ENCODE measurements around the gene PHACTR1. TPM values are rescaled to one million over a fixed set of nuclear protein-coding genes. Genes with fewer than 3 reads are reported as not detected.

PHACTR1 gene
- total RNA-seq, 2 donors from 2014 or later, result 1.3 to 4.3 TPM

DNA sequence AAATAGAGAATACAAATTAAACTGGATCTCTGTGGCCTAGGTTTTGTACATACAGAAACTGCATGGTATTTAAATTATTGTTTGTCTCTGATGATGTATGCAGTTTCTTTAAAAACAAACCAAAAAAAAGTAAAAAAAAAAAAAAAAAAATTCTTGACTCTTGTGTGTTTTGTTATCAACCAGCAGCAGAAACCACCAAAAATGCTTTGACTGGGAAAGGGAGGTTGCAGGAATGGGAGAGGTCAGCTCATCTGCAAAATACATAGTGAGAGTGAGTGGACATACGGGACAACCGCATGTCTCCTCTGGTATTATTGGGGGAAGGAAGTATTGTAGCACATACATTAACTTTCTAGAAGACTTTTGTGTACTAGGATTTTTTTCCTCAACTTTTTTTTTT is 573.8 kb downstream of the PHACTR1 start:
- H3K27me3 ChIP-seq (replicated peaks; ENCODE audit: insufficient read depth), result no peaks in the 10 kb centered on the region
- H3K4me1 ChIP-seq (replicated peaks), result no peaks in the 10 kb centered on the region
- no peak overlapping the region for H3K27ac ChIP-seq
- no peaks in the 10 kb centered on the region for H3K9me3 ChIP-seq
- WGBS, result 91% methylated on average over 2 of the region's 2 CpGs
- DNase-seq (ENCODE audit: low spot score), result no peak
- TF ChIP-seq, protein P1, sequence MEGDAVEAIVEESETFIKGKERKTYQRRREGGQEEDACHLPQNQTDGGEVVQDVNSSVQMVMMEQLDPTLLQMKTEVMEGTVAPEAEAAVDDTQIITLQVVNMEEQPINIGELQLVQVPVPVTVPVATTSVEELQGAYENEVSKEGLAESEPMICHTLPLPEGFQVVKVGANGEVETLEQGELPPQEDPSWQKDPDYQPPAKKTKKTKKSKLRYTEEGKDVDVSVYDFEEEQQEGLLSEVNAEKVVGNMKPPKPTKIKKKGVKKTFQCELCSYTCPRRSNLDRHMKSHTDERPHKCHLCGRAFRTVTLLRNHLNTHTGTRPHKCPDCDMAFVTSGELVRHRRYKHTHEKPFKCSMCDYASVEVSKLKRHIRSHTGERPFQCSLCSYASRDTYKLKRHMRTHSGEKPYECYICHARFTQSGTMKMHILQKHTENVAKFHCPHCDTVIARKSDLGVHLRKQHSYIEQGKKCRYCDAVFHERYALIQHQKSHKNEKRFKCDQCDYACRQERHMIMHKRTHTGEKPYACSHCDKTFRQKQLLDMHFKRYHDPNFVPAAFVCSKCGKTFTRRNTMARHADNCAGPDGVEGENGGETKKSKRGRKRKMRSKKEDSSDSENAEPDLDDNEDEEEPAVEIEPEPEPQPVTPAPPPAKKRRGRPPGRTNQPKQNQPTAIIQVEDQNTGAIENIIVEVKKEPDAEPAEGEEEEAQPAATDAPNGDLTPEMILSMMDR (IDR thresholded peaks at IDR 0.05), result no peak
- TF ChIP-seq POLR2AphosphoS5 (IDR thresholded peaks at IDR 0.05), result no peak
- intact Hi-C loops (cut with DNase I), result no loop called here
- H3K4me3 ChIP-seq, result no peak overlapping the region
- peaks cover 0 to 10% of the 10 kb centered on the region in 2 donors for H3K36me3 ChIP-seq

DNA sequence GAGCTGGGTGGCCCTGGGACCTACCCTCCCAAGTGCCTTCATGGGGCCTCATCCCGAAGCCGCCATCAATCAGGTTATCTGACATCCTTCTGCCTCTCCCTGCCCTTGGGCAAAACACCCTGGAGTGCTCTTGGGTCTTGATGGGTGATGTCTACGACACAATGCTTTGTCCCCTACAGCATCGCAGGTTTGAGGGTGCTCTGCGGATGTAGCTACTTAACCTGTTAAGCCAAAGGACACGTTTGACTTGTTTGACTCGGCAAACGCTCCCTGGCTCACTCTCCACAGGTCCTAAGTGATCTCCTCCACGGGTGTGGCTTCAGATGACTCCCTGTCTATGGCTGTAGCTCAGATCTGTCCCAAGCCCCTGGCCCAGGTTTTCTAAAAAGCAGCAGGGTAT is 576.2 kb downstream of the PHACTR1 start:
- H3K4me1 ChIP-seq (replicated peaks), result no peaks in the 10 kb centered on the region
- DNase-seq (ENCODE audit: low spot score), result no peak
- intact Hi-C loops (cut with DNase I), result no loop called here
- no peaks in the 10 kb centered on the region for H3K9me3 ChIP-seq
- WGBS, result 83% methylated on average over 9 of the region's 9 CpGs
- no peak overlapping the region for H3K27ac ChIP-seq
- TF ChIP-seq POLR2AphosphoS5 (IDR thresholded peaks at IDR 0.05), result no peak
- TF ChIP-seq POLR2A (IDR thresholded peaks at IDR 0.05), result no peak
- TF ChIP-seq, protein P1 (IDR thresholded peaks at IDR 0.05), result no peak
- no peak overlapping the region for H3K4me3 ChIP-seq
- H3K27me3 ChIP-seq (replicated peaks; ENCODE audit: insufficient read depth), result no peaks in the 10 kb centered on the region
- peaks cover 0 to 10% of the 10 kb centered on the region in 2 donors for H3K36me3 ChIP-seq

DNA sequence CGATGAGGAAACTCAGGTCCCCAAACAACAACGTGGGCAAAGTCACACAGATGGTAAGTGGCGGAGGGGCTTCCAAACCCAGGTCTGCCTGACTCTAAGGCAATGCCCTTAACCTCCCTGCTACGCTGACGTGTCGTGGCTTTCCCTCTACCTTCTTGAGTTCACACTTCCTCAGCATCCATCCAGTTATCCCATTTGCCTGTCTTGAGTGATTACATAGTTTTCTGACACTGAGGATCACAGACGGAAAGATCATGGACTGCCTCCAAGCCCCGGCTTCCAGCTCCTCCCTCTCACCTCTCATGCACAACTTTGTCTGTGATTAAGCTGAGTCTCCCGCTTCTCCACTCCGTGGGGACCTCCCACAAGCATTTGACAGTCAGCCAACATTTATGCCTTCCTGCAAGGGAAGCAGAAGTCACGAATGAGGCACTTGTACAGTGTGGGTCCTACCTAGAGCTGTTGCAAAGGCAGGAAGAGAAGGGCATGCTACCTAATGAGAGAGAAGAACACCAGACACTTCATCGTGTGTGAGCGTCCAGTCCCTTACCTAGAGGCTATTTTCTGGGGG is 578.0 kb downstream of the PHACTR1 start:
- Histone ChIP-seq H3K27me3 (replicated peaks; ENCODE audit: insufficient read depth) (no peaks in the 10 kb centered on the region), H3K4me3 (no peak overlapping the region), H3K27ac (no peak overlapping the region), H3K4me1 (replicated peaks) (no peaks in the 10 kb centered on the region), H3K9me3 (no peaks in the 10 kb centered on the region), H3K36me3 (peaks cover 0 to 10% of the 10 kb centered on the region in 2 donors)
- TF ChIP-seq, protein P1 (IDR thresholded peaks at IDR 0.05), result no peak
- TF ChIP-seq POLR2AphosphoS5 (IDR thresholded peaks at IDR 0.05) (no peak), POLR2A (IDR thresholded peaks at IDR 0.05) (no peak)
- intact Hi-C loops (cut with DNase I), result no loop called here
- WGBS, result 80% methylated on average over 13 of the region's 13 CpGs
- no peak for DNase-seq (ENCODE audit: low spot score)

DNA sequence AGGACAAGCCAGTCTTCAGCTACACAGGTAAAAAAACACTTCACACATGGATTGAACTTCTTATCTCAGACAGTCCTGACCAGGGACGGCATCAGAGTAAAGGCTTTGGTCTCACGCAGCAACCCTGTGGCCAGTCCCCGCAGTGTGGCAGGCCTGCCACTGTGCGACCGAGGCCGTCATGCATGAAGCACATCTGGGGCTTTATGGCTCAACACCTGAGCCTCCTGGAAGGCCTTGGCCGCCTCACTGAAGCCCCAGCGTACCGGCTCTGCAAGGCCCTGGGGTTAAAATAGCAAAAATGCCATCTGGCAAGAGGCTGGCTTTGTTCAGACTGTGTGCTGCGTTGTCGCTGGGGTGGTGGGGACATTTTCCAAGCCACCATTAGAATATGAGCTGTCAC is 579.0 kb downstream of the PHACTR1 start:
- Histone ChIP-seq H3K27me3 (replicated peaks; ENCODE audit: insufficient read depth) (no peaks in the 10 kb centered on the region), H3K27ac (no peak overlapping the region), H3K36me3 (peaks cover 0 to 10% of the 10 kb centered on the region in 2 donors), H3K9me3 (no peaks in the 10 kb centered on the region), H3K4me3 (no peak overlapping the region), H3K4me1 (replicated peaks) (no peaks in the 10 kb centered on the region)
- intact Hi-C loops (cut with DNase I), result no loop called here
- DNase-seq (ENCODE audit: low spot score), result no peak
- 96% methylated on average over 11 of the region's 11 CpGs for WGBS
- no peak for TF ChIP-seq POLR2A (IDR thresholded peaks at IDR 0.05)
- TF ChIP-seq POLR2AphosphoS5 (IDR thresholded peaks at IDR 0.05), result no peak
- TF ChIP-seq, protein P1 (IDR thresholded peaks at IDR 0.05), result no peak

DNA sequence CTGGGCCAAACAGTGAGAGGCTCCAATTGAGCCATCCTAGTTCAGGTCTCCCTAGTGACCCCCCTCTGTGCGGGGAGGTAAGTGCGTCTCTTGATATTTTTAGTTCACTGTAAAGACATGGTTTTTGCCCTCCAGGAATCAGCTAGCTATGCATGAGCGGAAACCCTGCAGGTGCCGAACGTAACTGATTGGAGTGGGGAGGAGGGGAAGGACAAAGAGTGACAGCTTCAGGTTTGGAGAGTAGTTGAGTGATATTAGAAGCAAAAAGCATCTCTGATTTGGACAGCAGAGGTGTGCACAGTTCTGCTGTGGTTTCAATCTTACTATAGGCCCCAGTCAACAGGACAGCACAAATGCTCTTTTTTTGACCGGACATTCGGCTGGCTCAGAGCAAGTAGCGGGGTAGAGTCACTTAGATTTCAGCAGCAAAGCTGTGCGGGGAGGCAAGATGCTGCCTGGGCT is 580.0 kb downstream of the PHACTR1 start:
- Histone ChIP-seq H3K4me1 (replicated peaks) (no peaks in the 10 kb centered on the region), H3K9me3 (no peaks in the 10 kb centered on the region), H3K36me3 (peaks cover 0 to 10% of the 10 kb centered on the region in 2 donors), H3K4me3 (no peak overlapping the region), H3K27me3 (replicated peaks; ENCODE audit: insufficient read depth) (no peaks in the 10 kb centered on the region), H3K27ac (no peak overlapping the region)
- TF ChIP-seq, protein P1 (IDR thresholded peaks at IDR 0.05), result no peak
- no peak for TF ChIP-seq POLR2A (IDR thresholded peaks at IDR 0.05)
- TF ChIP-seq POLR2AphosphoS5 (IDR thresholded peaks at IDR 0.05), result no peak
- no peak for DNase-seq (ENCODE audit: low spot score)
- WGBS, result 89% methylated on average over 9 of the region's 9 CpGs
- intact Hi-C loops (cut with DNase I), result no loop called here

All from prostate gland (tissue), 2 donors.